HepG2 (cell line): ENCODE results near the gene AKAP12. TPM values are rescaled to one million over a fixed set of nuclear protein-coding genes. Genes with fewer than 3 reads are reported as not detected.
A peak's percentile ranks its signal among the peaks of the same experiment; 100 is the strongest.

Experiments
- HNRNPL ChIP-seq: fragments of 200-400 bp; formaldehyde crosslinking; IDR thresholded peaks from 2 replicates; pipeline ENCODE4 v1.6.1; 2017; ENCODE audit warnings: mild to moderate bottlenecking, low read depth, low read length
- KLF16 ChIP-seq, 2 experiments: sonication (generic) in 1 of 2; formaldehyde crosslinking in 1 of 2; IDR thresholded peaks; 2 replicates each; pipeline versions ENCODE4 v1.6.1 to v1.8.0; 2016 to 2023; ENCODE audit warnings: missing genetic modification reagents in 2 of 2, missing compliant biosample characterization in 1 of 2
- PHF5A ChIP-seq: IDR thresholded peaks from one replicate; pipeline ENCODE4 v1.6.1; 2018; ENCODE audit warnings: low read depth, missing genetic modification reagents; ENCODE audit not compliant: unreplicated experiment
- SIN3A ChIP-seq: IDR thresholded peaks from 2 replicates; pipeline ENCODE4 v1.6.1; 2011; ENCODE audit warnings: low read depth, mild to moderate bottlenecking, control low read depth, low read length, borderline replicate concordance
- SIN3B ChIP-seq: fragments of 150-350 bp; IDR thresholded peaks from 2 replicates; pipeline ENCODE4 v1.6.1; 2014; ENCODE audit warnings: low read length
- SIX1 ChIP-seq: sonication (generic); formaldehyde crosslinking; IDR thresholded peaks from 2 replicates; pipeline ENCODE4 v1.4.0; 2020; ENCODE audit warnings: missing genetic modification reagents, borderline replicate concordance
- SP5 ChIP-seq: IDR thresholded peaks from 2 replicates; pipeline ENCODE4 v1.6.1; 2016; ENCODE audit warnings: low read depth, borderline replicate concordance
- ZBTB42 ChIP-seq: sonication (generic); formaldehyde crosslinking; IDR thresholded peaks from 2 replicates; pipeline ENCODE4 v1.5.0; 2020; ENCODE audit warnings: mild to moderate bottlenecking, missing genetic modification reagents
- ZFP36 ChIP-seq: fragments of 150-350 bp; IDR thresholded peaks from 2 replicates; pipeline ENCODE4 v1.6.1; 2018; ENCODE audit warnings: borderline replicate concordance, low read length, low read depth; ENCODE audit not compliant: partially characterized antibody
- ZKSCAN5 ChIP-seq: sonication (generic); formaldehyde crosslinking; IDR thresholded peaks from 2 replicates; pipeline ENCODE4 v1.5.1; 2020; ENCODE audit warnings: mild to moderate bottlenecking, missing genetic modification reagents
- ZNF30 ChIP-seq: sonication (generic); formaldehyde crosslinking; IDR thresholded peaks from 2 replicates; pipeline ENCODE4 v1.5.0; 2020; ENCODE audit warnings: mild to moderate bottlenecking, missing genetic modification reagents
- ZNF629 ChIP-seq: sonication (generic); formaldehyde crosslinking; conservative IDR thresholded peaks from 2 replicates; pipeline ENCODE4 v1.5.0; 2020; ENCODE audit warnings: missing genetic modification reagents
- ZNF674 ChIP-seq: sonication (generic); formaldehyde crosslinking; IDR thresholded peaks from 2 replicates; pipeline ENCODE4 v1.5.0; 2020; ENCODE audit warnings: low read depth, mild to moderate bottlenecking, missing genetic modification reagents
- ZNF678 ChIP-seq: sonication (generic); formaldehyde crosslinking; IDR thresholded peaks from 2 replicates; pipeline ENCODE4 v1.4.0; 2020; ENCODE audit warnings: mild to moderate bottlenecking, missing genetic modification reagents
- polyA plus RNA-seq, 8 experiments: library from polyadenylated mRNA; depleted of rRNA in 3 of 8; stranded (reverse) in 7 of 8; unstranded in 1 of 8; fragments of >200 nt; fragmentation: Illumina TruSeq in 4 of 8; extraction: Trizol in 4 of 8; gene quantifications; 2 replicates each; pipeline versions ENCODE4 v1.2.1 to v1.2.3, GENCODE V29; 2011 to 2016; ENCODE audit warnings: low read depth in 4 of 8, missing spikeins in 1 of 8, mixed read lengths in 1 of 8; ENCODE audit not compliant: insufficient read depth in 1 of 8
- total RNA-seq, 5 experiments: library from RNA; depleted of rRNA; stranded (reverse); fragments of >200 nt; fragmentation: Illumina TruSeq; extraction: Trizol; gene quantifications; 2 replicates each; pipeline ENCODE4 v1.2.3, GENCODE V29; 2016; ENCODE audit warnings: low read depth in 1 of 5
- TF ChIP-seq, protein P1 (sequence below): sonication (generic); formaldehyde crosslinking; IDR thresholded peaks from 2 replicates; pipeline ENCODE4 v1.5.0; 2020; ENCODE audit warnings: mild to moderate bottlenecking, missing genetic modification reagents
- TF ChIP-seq, protein P2 (sequence below): sonication (generic); formaldehyde crosslinking; IDR thresholded peaks from 2 replicates; pipeline ENCODE4 v1.8.1; 2023; ENCODE audit warnings: missing genetic modification reagents, mild to moderate bottlenecking, borderline replicate concordance
- TF ChIP-seq, protein P3 (sequence below): sonication (generic); formaldehyde crosslinking; IDR thresholded peaks from 2 replicates; pipeline ENCODE4 v1.5.0; 2020; ENCODE audit warnings: missing genetic modification reagents
- TF ChIP-seq, protein P4 (sequence below): sonication (generic); formaldehyde crosslinking; IDR thresholded peaks from 2 replicates; pipeline ENCODE4 v1.4.0; 2020; ENCODE audit warnings: missing genetic modification reagents
- TF ChIP-seq, protein P5 (sequence below): sonication (generic); formaldehyde crosslinking; IDR thresholded peaks from 2 replicates; pipeline ENCODE4 v1.4.0; 2020; ENCODE audit warnings: mild to moderate bottlenecking, missing genetic modification reagents
- TF ChIP-seq, protein P6 (sequence below): IDR thresholded peaks from 2 replicates; pipeline ENCODE4 v1.6.1; 2016
- TF ChIP-seq, protein P7 (sequence below): sonication (generic); formaldehyde crosslinking; IDR thresholded peaks from 2 replicates; pipeline ENCODE4 v1.5.1; 2020; ENCODE audit warnings: missing genetic modification reagents, mild to moderate bottlenecking, borderline replicate concordance

AKAP12 gene
- total and polyA plus RNA-seq, 2 of the 13 experiments (the other 11 are each of a cell fraction or from before 2014, with no cell fraction given): 10.6 to 19.0 TPM

DNA sequence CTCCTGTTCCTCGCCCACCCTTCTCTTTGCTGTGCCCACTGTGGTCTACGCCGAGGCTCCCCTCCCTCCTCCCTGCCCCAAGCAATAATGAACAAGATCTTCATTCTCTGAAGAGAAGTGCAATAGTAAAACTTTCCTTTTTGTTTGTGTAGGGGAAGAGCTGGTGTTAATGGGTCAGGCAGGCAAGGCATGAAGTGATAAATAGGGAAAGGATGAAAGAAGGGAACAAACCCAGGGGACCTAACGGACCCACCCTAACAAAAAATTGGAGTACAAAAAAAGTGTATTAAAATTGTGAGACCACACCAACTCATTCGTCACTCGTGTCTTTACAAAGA lies 84.7 kb downstream of the AKAP12 start (continued):
- TF ChIP-seq, protein P1, sequence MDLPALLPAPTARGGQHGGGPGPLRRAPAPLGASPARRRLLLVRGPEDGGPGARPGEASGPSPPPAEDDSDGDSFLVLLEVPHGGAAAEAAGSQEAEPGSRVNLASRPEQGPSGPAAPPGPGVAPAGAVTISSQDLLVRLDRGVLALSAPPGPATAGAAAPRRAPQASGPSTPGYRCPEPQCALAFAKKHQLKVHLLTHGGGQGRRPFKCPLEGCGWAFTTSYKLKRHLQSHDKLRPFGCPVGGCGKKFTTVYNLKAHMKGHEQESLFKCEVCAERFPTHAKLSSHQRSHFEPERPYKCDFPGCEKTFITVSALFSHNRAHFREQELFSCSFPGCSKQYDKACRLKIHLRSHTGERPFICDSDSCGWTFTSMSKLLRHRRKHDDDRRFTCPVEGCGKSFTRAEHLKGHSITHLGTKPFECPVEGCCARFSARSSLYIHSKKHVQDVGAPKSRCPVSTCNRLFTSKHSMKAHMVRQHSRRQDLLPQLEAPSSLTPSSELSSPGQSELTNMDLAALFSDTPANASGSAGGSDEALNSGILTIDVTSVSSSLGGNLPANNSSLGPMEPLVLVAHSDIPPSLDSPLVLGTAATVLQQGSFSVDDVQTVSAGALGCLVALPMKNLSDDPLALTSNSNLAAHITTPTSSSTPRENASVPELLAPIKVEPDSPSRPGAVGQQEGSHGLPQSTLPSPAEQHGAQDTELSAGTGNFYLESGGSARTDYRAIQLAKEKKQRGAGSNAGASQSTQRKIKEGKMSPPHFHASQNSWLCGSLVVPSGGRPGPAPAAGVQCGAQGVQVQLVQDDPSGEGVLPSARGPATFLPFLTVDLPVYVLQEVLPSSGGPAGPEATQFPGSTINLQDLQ (CRISPR knock-in tag): no peak
- TF ChIP-seq SIN3A (no peak), PHF5A (CRISPR knock-in tag) (no peak), KLF16 (CRISPR knock-in tag; IDR thresholded peaks at IDR 0.05) (no peak), ZNF629 (CRISPR knock-in tag) (no peak), SIX1 (CRISPR knock-in tag) (no peak), ZNF674 (CRISPR knock-in tag) (no peak), ZKSCAN5 (CRISPR knock-in tag) (no peak), SIN3B (no peak), ZFP36 (peak; percentile 0), ZNF678 (CRISPR knock-in tag) (no peak), ZNF30 (no peak), SP5 (no peak), HNRNPL (no peak), ZBTB42 (CRISPR knock-in tag) (no peak)
- TF ChIP-seq, protein P2, sequence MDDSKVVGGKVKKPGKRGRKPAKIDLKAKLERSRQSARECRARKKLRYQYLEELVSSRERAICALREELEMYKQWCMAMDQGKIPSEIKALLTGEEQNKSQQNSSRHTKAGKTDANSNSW (CRISPR knock-in tag): no peak; the same call in 1 of the 2 replicates
- TF ChIP-seq, protein P3, sequence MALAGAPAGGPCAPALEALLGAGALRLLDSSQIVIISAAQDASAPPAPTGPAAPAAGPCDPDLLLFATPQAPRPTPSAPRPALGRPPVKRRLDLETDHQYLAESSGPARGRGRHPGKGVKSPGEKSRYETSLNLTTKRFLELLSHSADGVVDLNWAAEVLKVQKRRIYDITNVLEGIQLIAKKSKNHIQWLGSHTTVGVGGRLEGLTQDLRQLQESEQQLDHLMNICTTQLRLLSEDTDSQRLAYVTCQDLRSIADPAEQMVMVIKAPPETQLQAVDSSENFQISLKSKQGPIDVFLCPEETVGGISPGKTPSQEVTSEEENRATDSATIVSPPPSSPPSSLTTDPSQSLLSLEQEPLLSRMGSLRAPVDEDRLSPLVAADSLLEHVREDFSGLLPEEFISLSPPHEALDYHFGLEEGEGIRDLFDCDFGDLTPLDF (CRISPR knock-in tag): no peak
- TF ChIP-seq, protein P4, sequence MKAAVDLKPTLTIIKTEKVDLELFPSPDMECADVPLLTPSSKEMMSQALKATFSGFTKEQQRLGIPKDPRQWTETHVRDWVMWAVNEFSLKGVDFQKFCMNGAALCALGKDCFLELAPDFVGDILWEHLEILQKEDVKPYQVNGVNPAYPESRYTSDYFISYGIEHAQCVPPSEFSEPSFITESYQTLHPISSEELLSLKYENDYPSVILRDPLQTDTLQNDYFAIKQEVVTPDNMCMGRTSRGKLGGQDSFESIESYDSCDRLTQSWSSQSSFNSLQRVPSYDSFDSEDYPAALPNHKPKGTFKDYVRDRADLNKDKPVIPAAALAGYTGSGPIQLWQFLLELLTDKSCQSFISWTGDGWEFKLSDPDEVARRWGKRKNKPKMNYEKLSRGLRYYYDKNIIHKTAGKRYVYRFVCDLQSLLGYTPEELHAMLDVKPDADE (CRISPR knock-in tag): no peak
- TF ChIP-seq, protein P5, sequence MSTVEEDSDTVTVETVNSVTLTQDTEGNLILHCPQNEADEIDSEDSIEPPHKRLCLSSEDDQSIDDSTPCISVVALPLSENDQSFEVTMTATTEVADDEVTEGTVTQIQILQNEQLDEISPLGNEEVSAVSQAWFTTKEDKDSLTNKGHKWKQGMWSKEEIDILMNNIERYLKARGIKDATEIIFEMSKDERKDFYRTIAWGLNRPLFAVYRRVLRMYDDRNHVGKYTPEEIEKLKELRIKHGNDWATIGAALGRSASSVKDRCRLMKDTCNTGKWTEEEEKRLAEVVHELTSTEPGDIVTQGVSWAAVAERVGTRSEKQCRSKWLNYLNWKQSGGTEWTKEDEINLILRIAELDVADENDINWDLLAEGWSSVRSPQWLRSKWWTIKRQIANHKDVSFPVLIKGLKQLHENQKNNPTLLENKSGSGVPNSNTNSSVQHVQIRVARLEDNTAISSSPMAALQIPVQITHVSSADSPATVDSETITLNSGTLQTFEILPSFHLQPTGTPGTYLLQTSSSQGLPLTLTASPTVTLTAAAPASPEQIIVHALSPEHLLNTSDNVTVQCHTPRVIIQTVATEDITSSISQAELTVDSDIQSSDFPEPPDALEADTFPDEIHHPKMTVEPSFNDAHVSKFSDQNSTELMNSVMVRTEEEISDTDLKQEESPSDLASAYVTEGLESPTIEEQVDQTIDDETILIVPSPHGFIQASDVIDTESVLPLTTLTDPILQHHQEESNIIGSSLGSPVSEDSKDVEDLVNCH (CRISPR knock-in tag): no peak
- TF ChIP-seq, protein P6, sequence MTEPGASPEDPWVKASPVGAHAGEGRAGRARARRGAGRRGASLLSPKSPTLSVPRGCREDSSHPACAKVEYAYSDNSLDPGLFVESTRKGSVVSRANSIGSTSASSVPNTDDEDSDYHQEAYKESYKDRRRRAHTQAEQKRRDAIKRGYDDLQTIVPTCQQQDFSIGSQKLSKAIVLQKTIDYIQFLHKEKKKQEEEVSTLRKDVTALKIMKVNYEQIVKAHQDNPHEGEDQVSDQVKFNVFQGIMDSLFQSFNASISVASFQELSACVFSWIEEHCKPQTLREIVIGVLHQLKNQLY: no peak
- TF ChIP-seq, protein P7, sequence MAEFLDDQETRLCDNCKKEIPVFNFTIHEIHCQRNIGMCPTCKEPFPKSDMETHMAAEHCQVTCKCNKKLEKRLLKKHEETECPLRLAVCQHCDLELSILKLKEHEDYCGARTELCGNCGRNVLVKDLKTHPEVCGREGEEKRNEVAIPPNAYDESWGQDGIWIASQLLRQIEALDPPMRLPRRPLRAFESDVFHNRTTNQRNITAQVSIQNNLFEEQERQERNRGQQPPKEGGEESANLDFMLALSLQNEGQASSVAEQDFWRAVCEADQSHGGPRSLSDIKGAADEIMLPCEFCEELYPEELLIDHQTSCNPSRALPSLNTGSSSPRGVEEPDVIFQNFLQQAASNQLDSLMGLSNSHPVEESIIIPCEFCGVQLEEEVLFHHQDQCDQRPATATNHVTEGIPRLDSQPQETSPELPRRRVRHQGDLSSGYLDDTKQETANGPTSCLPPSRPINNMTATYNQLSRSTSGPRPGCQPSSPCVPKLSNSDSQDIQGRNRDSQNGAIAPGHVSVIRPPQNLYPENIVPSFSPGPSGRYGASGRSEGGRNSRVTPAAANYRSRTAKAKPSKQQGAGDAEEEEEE (CRISPR knock-in tag): peak; percentile 8; the same call in 1 of the 2 replicates
